ENCODE data around the gene OLIG3.
A peak's percentile ranks its signal among the peaks of the same experiment; 100 is the strongest.

Gene OLIG3

GRCh38 chr6:137494281-137494987 is at the start of gene OLIG3:
OLIG3 (minus strand) TSS chr6:137494394; CDS start chr6:137494170, 224 bp downstream.
- DNase-seq, result peak; percentile 59

GRCh38 chr6:137543114-137543513 is 48.9 kb upstream of the OLIG3 start:
- DNase-seq, result no peak

- DNase-seq, result no peak
These were observed 48.5 kb upstream of the OLIG3 start for GRCh38 chr6:137542713-137543112.

GRCh38 chr6:137541534-137542063 is 47.4 kb upstream of the OLIG3 start:
- DNase-seq, result no peak

GRCh38 chr6:137536104-137536773 is 42.0 kb upstream of the OLIG3 start:
- DNase-seq, result peak; percentile 44

GRCh38 chr6:137531376-137532092 is 37.3 kb upstream of the OLIG3 start:
- DNase-seq, result no peak

- no peak for DNase-seq
These were observed 36.2 kb upstream of the OLIG3 start for GRCh38 chr6:137530404-137530803.

- no peak for DNase-seq
These were observed 28.6 kb upstream of the OLIG3 start for GRCh38 chr6:137522831-137523230.

GRCh38 chr6:137522198-137522798 is 28.1 kb upstream of the OLIG3 start:
- DNase-seq, result no peak

- no peak for DNase-seq
These were observed 26.3 kb upstream of the OLIG3 start for GRCh38 chr6:137520520-137520919.

- no peak for DNase-seq
These were observed 25.5 kb upstream of the OLIG3 start for GRCh38 chr6:137519629-137520176.

GRCh38 chr6:137518386-137518983 is 24.3 kb upstream of the OLIG3 start:
- no peak for DNase-seq

GRCh38 chr6:137514418-137514817 is 20.2 kb upstream of the OLIG3 start:
- DNase-seq, result no peak

- DNase-seq, result no peak
These were observed 18.8 kb upstream of the OLIG3 start for GRCh38 chr6:137512757-137513605.

- no peak for DNase-seq
These were observed 16.7 kb upstream of the OLIG3 start for GRCh38 chr6:137510923-137511322.

- DNase-seq, result no peak
These were observed 4.4 kb upstream of the OLIG3 start for GRCh38 chr6:137498481-137499190.

- peak; percentile 31 for DNase-seq
These were observed 3.7 kb upstream of the OLIG3 start for GRCh38 chr6:137497721-137498463.

GRCh38 chr6:137496909-137497720 is 2.9 kb upstream of the OLIG3 start:
- no peak for DNase-seq

- no peak for DNase-seq
These were observed 2.2 kb upstream of the OLIG3 start for GRCh38 chr6:137496368-137496767.
